Osteoblast (primary cell): ENCODE measurements around the gene ZNF182. TPM values are rescaled to one million over a fixed set of nuclear protein-coding genes. Genes with fewer than 3 reads are reported as not detected.
A peak's percentile ranks its signal among the peaks of the same experiment; 100 is the strongest.
"Not testable (repeated sequence)": the region's sequence is repeated elsewhere in the genome, so short reads cannot be mapped to it uniquely, and the experiment has no call there.

ENCODE experiments used
- DNase-seq: peaks from one replicate; pipeline ENCODE4 v3.0.0; 2011; ENCODE audit warnings: low spot score, mixed read lengths; ENCODE audit not compliant: insufficient read length; ENCODE audit errors: missing footprints
- H2AFZ ChIP-seq: 2 replicates; pipeline ENCODE4 v1.6.0; 2011; ENCODE audit warnings: mild to moderate bottlenecking, low read length
- H3K27ac ChIP-seq: 2 replicates; pipeline ENCODE4 v1.5.1; 2011; ENCODE audit warnings: mild to moderate bottlenecking, low read depth, low read length, moderate library complexity
- H3K27me3 ChIP-seq: 2 replicates; pipeline ENCODE4 v1.6.0; 2012; ENCODE audit warnings: mild to moderate bottlenecking, control low read depth, inconsistent platforms, low read length, moderate library complexity; ENCODE audit not compliant: insufficient read depth
- H3K36me3 ChIP-seq: 2 replicates; pipeline ENCODE4 v1.5.1; 2011; ENCODE audit warnings: mild to moderate bottlenecking, low read length, control low read depth, moderate library complexity; ENCODE audit not compliant: insufficient read depth
- H3K4me1 ChIP-seq: 2 replicates; pipeline ENCODE4 v1.5.1; 2011; ENCODE audit warnings: mild to moderate bottlenecking, low read length, control low read depth, moderate library complexity; ENCODE audit not compliant: insufficient read depth
- H3K4me2 ChIP-seq: 2 replicates; pipeline ENCODE4 v1.6.0; 2011; ENCODE audit warnings: mild to moderate bottlenecking, low read length; ENCODE audit not compliant: insufficient read depth
- H3K4me3 ChIP-seq: fragments of 200-600 bp; sonication (generic); 3 replicates; pipeline ENCODE4 v1.5.1; 2012; ENCODE audit warnings: mild to moderate bottlenecking, low read length, inconsistent platforms; ENCODE audit not compliant: insufficient read depth
- H3K79me2 ChIP-seq: 2 replicates; pipeline ENCODE4 v1.6.0; 2012; ENCODE audit warnings: mild to moderate bottlenecking, low read length, control low read depth, inconsistent platforms; ENCODE audit not compliant: insufficient read depth
- H3K9me3 ChIP-seq: 2 replicates; pipeline ENCODE4 v1.5.1; 2011; ENCODE audit warnings: low read depth, low read length, control low read depth
- H4K20me1 ChIP-seq: 2 replicates; pipeline ENCODE4 v1.6.0; 2012; ENCODE audit warnings: mild to moderate bottlenecking, low read length, control low read depth; ENCODE audit not compliant: insufficient read depth
- total RNA-seq: library from RNA; depleted of rRNA; stranded (reverse); fragments of >200 nt; gene quantifications from 2 replicates; pipeline ENCODE4 v1.2.3, GENCODE V29; 2012
- TF ChIP-seq, protein P1 (sequence below): IDR thresholded peaks from 2 replicates; pipeline ENCODE4 v1.5.1; 2011; ENCODE audit warnings: mild to moderate bottlenecking, low read depth, low read length, moderate library complexity; ENCODE audit errors: extremely low read depth

ZNF182 gene
- total RNA-seq, 1 donor, result 4.3 TPM

DNA sequence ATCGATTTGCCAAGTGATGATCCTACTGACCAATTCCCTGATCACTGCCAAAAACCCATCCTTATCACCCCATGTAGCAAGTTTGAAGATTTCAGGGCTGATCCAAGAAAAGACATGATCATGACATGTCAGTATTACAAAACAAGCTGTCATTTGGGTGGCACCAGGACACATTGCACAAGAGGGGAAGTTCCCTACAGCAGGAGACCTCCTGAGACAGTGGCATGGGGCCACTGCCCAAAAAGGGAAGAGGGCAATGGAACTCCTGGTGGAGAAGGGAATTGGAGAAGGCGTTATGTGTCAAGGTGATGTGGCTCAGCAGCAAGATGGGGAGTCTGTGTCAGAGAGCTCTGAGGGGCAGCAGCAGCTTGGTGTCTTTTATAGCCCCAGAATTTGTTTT is 43.4 kb downstream of the ZNF182 start:
- H4K20me1 ChIP-seq, result no peaks in the 10 kb centered on the region
- no peaks in the 10 kb centered on the region for H3K9me3 ChIP-seq
- H3K27me3 ChIP-seq, result no peaks in the 10 kb centered on the region
- H3K27ac ChIP-seq, result no peak overlapping the region
- no peaks in the 10 kb centered on the region for H3K79me2 ChIP-seq
- H3K4me1 ChIP-seq, result no peaks in the 10 kb centered on the region
- no peak overlapping the region for H3K4me2 ChIP-seq
- no peak overlapping the region for H2AFZ ChIP-seq
- no peak overlapping the region for H3K4me3 ChIP-seq
- no peak for DNase-seq
- H3K36me3 ChIP-seq, result no peaks in the 10 kb centered on the region
- TF ChIP-seq, protein P1, sequence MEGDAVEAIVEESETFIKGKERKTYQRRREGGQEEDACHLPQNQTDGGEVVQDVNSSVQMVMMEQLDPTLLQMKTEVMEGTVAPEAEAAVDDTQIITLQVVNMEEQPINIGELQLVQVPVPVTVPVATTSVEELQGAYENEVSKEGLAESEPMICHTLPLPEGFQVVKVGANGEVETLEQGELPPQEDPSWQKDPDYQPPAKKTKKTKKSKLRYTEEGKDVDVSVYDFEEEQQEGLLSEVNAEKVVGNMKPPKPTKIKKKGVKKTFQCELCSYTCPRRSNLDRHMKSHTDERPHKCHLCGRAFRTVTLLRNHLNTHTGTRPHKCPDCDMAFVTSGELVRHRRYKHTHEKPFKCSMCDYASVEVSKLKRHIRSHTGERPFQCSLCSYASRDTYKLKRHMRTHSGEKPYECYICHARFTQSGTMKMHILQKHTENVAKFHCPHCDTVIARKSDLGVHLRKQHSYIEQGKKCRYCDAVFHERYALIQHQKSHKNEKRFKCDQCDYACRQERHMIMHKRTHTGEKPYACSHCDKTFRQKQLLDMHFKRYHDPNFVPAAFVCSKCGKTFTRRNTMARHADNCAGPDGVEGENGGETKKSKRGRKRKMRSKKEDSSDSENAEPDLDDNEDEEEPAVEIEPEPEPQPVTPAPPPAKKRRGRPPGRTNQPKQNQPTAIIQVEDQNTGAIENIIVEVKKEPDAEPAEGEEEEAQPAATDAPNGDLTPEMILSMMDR, result no peak

DNA sequence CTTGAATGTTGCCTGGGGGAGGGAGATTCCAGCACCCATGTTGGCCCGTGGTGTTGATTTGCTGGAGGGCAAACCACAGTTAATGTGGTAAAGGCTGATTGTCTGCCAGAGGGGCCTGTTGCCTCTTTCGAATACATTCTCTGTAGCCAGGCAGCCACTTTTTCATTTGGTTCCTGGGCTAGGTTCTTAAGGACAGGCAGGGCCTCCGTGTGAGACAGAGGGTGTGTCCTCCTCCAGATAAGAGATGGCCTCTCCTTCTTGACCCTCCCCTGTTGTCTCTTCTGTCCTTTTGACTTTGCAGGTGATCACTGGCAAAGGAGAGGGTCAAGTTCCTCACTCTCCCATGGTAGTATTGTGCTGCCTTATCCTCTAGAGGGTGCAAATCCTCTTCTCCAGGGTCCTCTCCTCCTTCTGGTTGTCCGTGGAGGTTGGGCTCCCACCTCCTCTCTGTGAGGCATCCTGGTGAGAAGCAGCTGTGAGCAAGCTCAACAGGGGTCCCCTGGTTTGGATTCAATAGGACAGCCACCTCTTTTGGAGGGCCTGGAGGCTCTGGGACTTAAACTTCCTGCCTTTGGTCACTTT is 44.9 kb downstream of the ZNF182 start:
- H3K36me3 ChIP-seq, result no peaks in the 10 kb centered on the region
- no peak for DNase-seq
- H3K4me3 ChIP-seq, result no peak overlapping the region
- H3K27ac ChIP-seq, result no peak overlapping the region
- TF ChIP-seq, protein P1, result peak; percentile 37
- no peaks in the 10 kb centered on the region for H4K20me1 ChIP-seq
- no peak overlapping the region for H2AFZ ChIP-seq
- no peaks in the 10 kb centered on the region for H3K79me2 ChIP-seq
- no peak overlapping the region for H3K4me2 ChIP-seq
- H3K4me1 ChIP-seq, result no peaks in the 10 kb centered on the region
- no peaks in the 10 kb centered on the region for H3K9me3 ChIP-seq
- H3K27me3 ChIP-seq, result no peaks in the 10 kb centered on the region

DNA sequence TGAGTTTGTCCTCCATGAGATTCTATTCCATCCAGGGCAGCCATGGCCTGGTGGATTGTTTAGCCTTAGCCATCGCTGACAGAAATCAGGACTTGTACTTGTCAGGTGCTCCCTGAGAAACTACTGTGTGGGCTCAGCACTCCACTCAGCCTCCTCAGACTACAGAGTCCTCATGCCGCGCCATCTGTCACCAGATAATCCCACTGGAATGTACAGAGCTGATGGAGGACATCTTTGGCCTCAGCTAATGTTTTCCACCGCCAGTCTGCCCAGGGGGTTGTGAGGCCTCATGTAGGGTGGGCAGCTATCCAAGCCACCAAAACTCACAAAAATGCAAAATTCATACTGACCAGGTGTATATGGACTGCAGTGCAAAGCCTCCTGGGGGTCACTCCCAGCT is 45.6 kb downstream of the ZNF182 start:
- not testable (repeated sequence) for H3K79me2 ChIP-seq, H3K27me3 ChIP-seq, DNase-seq, H4K20me1 ChIP-seq, H3K9me3 ChIP-seq, H3K4me3 ChIP-seq, H3K4me2 ChIP-seq, H3K36me3 ChIP-seq, H3K27ac ChIP-seq, H3K4me1 ChIP-seq, H2AFZ ChIP-seq

DNA sequence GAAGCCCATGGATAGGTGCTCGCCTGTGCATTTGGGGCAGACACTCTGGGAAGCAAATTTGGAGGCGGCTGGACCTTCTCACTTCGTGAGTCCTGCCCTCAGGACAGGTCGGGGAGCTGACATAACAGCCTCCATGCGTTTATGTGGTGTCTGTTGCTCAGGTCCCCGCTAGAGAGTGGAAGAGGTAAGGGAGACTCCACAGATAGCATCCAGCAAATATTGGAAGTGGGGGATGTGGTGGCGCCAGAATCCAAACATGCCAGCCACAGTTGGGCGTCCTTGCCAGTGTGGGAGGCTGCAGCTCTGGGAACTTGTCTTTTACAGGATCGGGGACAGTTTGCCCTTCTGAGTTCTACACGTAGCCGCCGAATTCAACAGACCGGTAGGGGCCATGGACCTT is 47.8 kb downstream of the ZNF182 start:
- Histone ChIP-seq H3K4me2 (no peak overlapping the region), H4K20me1 (no peaks in the 10 kb centered on the region), H3K9me3 (no peaks in the 10 kb centered on the region), H3K27ac (no peak overlapping the region), H2AFZ (no peak overlapping the region), H3K36me3 (no peaks in the 10 kb centered on the region), H3K79me2 (no peaks in the 10 kb centered on the region), H3K27me3 (no peaks in the 10 kb centered on the region), H3K4me3 (no peak overlapping the region), H3K4me1 (no peaks in the 10 kb centered on the region)
- TF ChIP-seq, protein P1, result no peak
- no peak for DNase-seq

DNA sequence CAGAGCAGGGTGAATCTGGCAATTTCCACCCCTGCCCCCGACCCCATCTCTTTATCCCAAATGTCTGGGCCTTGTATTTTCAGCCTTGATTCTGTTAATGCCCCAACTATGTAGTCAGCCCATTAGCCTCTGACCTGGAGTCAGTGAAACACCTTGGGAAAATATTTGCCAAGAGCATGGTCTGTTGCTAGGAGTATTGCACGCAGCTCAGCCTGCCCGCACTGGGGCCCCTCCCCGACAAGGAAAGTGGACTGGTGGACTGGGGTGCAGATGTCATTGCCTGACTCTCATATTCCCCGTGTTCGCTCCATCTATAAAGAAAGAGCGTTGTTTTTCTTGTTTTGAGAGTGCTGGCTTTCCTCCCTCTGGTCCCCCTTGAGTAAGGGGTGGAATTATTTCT is 48.5 kb downstream of the ZNF182 start:
- not testable (repeated sequence) for H2AFZ ChIP-seq, H3K36me3 ChIP-seq, H4K20me1 ChIP-seq, H3K4me2 ChIP-seq, H3K27ac ChIP-seq, H3K4me1 ChIP-seq, H3K4me3 ChIP-seq, H3K79me2 ChIP-seq, H3K27me3 ChIP-seq, H3K9me3 ChIP-seq, DNase-seq
